Urinary bladder (tissue), 4 donors: Measurements from ENCODE around the gene ADRA2B. TPM values are rescaled to one million over a fixed set of nuclear protein-coding genes. Genes with fewer than 3 reads are reported as not detected.

Experiments
- DNase-seq: peaks from one replicate; pipeline ENCODE4 v3.0.0-alpha.2; 2015; ENCODE audit errors: extremely low spot score
- H3K27ac ChIP-seq: one replicate; pipeline ENCODE4 v1.5.1; 2013; ENCODE audit warnings: low read depth, mild to moderate bottlenecking, moderate library complexity
- H3K36me3 ChIP-seq: one replicate; pipeline ENCODE4 v1.6.1; 2013; ENCODE audit warnings: mild to moderate bottlenecking, moderate library complexity; ENCODE audit not compliant: insufficient read depth
- H3K4me1 ChIP-seq: one replicate; pipeline ENCODE4 v1.6.1; 2013; ENCODE audit warnings: mild to moderate bottlenecking, moderate library complexity; ENCODE audit not compliant: insufficient read depth
- H3K4me3 ChIP-seq: one replicate; pipeline ENCODE4 v1.5.1; 2013; ENCODE audit warnings: low read depth, low read length
- whole genome bisulfite sequencing: extraction: QIAGEN DNeasy Blood & Tissue Kit; methylation state at CpG from one replicate; pipeline ENCODE4 v1.1.7; 2013; 5-methylcytosine and 5-hydroxymethylcytosine counted together
- polyA plus RNA-seq: library from polyadenylated mRNA; stranded (reverse); fragments of 200-250 nt; gene quantifications from one replicate; pipeline ENCODE4 v1.2.3, GENCODE V29; 2013
- total RNA-seq: library from RNA; depleted of rRNA; stranded (reverse); fragments of >200 nt; gene quantifications from one replicate; pipeline ENCODE4 v1.2.3, GENCODE V29; 2014
- donor health status: healthy with polysubstance abuse.
- donor health status: healthy.

ADRA2B gene
- total and polyA plus RNA-seq, 2 donors = 1.2 to 1.6 TPM

DNA sequence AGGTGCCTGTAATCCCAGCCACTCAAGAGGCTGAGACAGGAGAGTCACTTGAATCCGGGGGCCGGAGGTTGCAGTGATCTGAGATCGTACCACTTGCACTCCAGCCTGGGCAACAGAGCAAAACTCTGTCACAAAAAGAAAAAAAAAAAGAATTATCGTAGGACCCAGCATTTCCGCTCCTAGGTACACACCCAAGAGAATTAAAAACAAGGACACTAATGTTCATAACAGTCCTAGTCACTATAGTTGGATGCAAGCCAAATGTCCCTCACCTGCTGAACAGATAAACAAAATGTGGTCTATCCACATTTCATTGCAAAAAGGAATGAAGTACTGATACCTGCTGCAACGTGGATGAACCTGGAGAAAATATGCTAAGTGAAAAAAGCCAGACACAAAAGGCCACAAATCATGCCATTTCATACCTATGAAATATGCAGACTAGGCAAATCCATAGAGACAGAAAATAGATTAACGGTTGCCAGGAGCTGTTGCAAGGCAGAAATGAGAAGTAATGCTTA is 21.2 kb downstream of the ADRA2B start:
- no peak for DNase-seq
- Histone ChIP-seq H3K27ac (no peak overlapping the region), H3K36me3 (no peaks in the 10 kb centered on the region), H3K4me1 (no peaks in the 10 kb centered on the region), H3K4me3 (no peak overlapping the region)
- 76% methylated on average over 7 of the region's 7 CpGs for WGBS

DNA sequence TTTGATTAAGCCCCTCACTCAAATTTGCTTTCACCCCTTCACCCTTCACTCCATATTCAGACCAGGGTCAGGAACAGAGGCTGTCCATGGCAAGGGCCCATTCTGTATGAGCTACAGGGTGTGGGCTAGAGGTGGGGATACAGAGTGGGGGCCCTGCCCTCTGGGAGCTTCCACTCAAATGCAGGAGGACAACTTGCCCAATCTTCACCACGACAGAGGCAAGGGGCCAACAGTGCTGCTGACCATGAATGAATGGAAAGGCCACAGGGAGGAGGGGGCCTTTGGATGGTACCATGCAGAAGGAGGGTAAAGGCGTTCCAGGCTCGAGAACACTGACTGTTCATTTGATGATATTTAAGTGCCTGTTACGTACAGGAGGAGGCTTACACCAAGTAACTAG is 22.8 kb downstream of the ADRA2B start:
- 92% methylated on average over 4 of the region's 4 CpGs for WGBS

DNA sequence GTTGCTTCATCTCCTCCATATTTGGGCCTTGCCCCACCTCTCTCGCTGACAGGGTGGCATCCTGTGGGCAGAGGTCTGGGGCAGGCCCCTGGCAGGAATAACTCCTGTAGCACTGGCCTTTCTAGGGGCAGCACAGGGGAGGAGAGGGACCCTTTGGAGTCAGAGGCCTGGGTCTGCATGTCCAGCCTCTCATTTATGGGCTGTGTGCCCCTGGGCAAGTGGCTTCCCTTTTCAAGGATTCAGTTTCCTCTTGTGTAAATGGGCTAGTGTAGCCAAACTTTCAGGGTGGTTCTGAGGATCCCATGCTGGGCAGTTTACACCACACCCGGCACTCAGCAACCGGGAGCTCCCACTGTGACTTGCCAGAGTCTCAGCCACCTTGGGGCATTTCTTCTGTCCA is 23.4 kb downstream of the ADRA2B start:
- H3K4me3 ChIP-seq = no peak overlapping the region
- no peak overlapping the region for H3K27ac ChIP-seq
- H3K4me1 ChIP-seq = no peaks in the 10 kb centered on the region
- DNase-seq = no peak
- 92% methylated on average over 3 of the region's 3 CpGs for WGBS
- no peaks in the 10 kb centered on the region for H3K36me3 ChIP-seq

More for the DNA sequence above, 22.8 kb downstream of the ADRA2B start:
- H3K36me3 ChIP-seq = no peaks in the 10 kb centered on the region
- H3K4me1 ChIP-seq = no peaks in the 10 kb centered on the region
- DNase-seq = no peak
- no peak overlapping the region for H3K27ac ChIP-seq
- no peak overlapping the region for H3K4me3 ChIP-seq

DNA sequence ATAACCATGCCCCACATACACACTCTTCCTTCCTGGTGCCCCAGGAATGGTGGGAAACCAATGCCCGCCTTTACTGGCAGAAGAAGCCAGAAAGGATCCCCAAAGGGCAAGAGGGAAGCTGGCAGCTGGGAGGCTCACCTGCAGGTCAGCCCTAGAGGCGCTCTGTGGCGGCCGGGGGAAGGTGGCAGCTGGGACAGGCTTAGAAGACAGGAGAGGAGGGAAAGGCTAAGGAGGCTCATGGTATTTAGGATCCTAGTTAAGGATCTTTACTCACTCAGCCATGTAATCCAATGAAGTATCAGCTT is 23.8 kb downstream of the ADRA2B start:
- Histone ChIP-seq H3K4me1 (no peaks in the 10 kb centered on the region), H3K36me3 (no peaks in the 10 kb centered on the region), H3K4me3 (no peak overlapping the region), H3K27ac (no peak overlapping the region)
- DNase-seq = no peak
- WGBS = 93% methylated on average over 4 of the region's 4 CpGs

DNA sequence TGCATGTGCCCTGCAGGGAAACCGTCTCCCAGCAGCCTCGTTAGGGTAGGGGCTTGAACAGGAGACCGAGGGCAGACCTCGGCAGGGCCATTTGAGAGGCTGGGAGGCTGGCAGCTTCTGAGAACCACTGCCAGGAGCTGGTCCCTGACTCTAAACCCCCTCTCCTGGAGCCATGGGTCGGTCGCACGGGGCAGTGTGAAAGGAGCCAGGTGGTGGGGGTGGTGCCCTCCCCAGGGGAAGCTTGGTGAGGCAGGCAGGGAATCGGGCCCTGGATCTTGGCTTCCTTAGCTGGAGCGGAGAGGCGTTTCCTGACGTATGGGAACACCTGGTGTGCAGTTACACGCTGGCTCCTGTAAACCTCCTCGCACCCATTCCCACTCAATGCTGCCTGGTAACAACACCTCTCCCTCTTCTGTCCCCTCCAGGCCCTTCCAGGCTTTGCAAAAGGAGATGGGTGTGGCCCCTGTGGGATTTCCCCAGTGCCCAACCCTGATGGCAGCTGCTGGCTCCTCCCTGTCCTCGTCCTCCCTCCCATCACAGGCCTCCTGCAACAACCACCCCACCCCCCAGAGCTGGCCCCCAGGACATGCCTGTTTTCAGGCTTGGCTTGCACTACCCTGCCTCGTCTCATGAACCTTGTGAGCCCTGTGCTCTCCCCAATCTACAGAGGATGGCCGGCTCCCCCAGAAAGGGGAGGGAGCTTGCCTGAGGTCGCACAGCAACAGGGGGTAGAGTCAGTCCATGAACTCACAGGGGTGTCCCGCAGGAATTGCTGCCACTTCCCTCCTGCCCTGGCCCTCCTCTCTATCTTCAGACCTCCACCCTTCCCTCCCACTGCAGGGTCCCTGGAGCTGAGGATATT is 24.4 kb downstream of the ADRA2B start:
- Histone ChIP-seq H3K27ac (no peak overlapping the region), H3K4me3 (no peak overlapping the region), H3K36me3 (no peaks in the 10 kb centered on the region), H3K4me1 (no peaks in the 10 kb centered on the region)
- 68% methylated on average over 18 of the region's 18 CpGs for WGBS
- no peak for DNase-seq

DNA sequence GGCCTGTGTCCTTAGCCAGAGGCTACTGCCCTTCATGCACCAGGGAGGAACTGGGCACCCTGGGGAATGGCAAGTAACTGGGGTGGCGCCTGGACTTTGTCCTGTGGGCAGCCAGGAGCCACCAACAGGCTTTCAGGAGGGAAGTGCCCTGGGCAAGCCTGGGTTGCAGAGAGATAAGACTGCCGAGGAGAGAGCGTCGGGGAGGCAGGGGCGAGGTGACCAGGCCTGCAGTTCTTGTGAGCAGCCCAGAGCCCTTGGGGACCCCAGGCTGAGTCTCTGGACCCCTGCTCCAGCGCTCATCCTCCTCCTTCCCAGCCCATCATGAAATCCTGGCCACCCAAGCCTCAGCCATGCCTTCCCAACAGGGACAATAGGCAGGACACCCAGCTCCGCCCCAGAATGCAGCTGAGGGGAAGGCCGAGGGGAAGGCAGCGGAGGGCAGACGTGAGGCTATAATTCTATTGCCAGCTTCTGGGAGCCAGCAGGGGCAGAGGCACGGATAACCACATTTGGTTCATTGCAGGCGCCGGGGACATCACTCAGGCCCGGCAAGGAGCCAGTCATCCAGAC is 25.1 kb downstream of the ADRA2B start:
- no peak overlapping the region for H3K27ac ChIP-seq
- WGBS = 88% methylated on average over 14 of the region's 14 CpGs
- DNase-seq = no peak
- H3K4me1 ChIP-seq = no peaks in the 10 kb centered on the region
- H3K36me3 ChIP-seq = no peaks in the 10 kb centered on the region
- H3K4me3 ChIP-seq = no peak overlapping the region

DNA sequence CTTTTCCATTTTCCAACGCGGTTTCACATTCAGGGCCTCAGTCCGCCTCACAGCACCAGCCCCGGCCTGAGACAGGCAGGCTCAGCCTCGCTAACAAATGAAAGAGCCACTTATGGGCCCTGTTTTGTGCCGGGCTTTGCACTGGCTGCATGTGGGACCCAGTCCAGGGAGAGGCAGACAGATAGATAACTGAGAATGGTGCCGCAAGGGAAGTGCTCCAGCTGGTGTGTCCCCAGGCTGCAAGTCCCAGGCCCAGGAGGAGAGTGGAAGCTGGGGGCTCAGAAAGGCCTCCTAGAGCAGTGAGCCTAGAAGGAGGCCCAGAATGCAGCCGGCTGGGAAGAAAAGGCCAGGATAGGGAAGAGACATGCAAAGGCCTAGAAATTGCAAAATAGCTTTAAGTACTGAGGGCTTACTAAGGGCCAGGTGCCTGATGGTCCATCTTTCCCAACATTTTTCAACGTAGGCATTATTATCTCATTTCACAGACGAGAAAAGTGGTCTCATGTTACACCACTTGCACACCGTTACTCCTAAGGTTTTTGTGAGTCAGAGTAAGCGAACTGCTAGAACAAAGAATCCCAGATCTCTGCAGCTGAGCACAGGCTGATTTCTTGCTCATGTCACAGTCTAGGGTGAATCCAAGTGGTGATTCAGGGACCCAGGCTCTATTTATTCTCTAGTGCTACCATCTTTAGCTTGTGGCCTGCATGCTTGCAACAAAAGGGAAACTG is 26.0 kb downstream of the ADRA2B start:
- Histone ChIP-seq H3K27ac (no peak overlapping the region), H3K4me1 (no peaks in the 10 kb centered on the region), H3K36me3 (no peaks in the 10 kb centered on the region), H3K4me3 (no peak overlapping the region)
- WGBS = 79% methylated on average over 12 of the region's 12 CpGs
- no peak for DNase-seq

DNA sequence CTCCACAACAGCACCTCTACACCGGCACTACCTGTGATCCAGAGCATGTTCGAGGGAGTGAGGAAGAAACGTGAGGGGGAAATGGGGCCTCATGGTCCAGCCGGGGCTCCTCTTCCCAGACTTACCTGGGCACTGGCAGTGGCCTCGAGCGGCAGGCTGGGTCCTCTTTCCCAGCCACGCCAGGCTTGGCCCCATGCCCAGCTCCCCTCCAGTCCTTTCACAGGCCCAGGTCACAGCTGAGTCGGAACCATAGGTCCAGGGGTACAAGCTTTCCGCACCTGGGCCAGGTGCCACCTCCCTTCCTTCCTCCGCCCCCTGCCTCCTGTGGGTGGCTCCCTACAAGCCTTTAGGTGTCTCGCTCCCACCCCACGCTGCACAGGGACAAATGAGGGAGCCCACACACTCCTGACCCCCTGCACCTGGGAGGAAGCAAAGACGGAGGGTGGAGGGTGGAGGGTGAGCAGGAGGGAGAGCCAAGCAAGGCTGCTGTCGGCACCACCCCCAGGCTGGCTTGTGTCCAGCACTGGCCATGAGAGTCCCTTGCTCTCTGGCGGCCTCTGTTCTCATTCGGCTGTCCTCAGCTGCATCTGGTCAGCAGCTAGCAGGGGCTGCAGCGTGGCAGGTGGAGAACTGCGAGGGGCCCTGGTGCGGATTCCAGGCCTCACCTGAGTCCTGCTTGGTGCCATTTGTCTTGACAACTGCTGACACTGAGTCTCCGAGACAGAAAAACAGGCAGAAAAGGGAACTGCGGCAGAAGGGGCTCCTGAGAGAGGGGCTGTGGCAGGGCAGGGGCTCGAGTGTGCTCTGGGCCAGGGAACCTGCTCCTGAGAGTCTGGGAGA is 26.8 kb downstream of the ADRA2B start:
- no peak overlapping the region for H3K4me3 ChIP-seq
- DNase-seq = no peak
- H3K27ac ChIP-seq = no peak overlapping the region
- WGBS = 66% methylated on average over 22 of the region's 22 CpGs
- no peaks in the 10 kb centered on the region for H3K4me1 ChIP-seq
- H3K36me3 ChIP-seq = no peaks in the 10 kb centered on the region

DNA sequence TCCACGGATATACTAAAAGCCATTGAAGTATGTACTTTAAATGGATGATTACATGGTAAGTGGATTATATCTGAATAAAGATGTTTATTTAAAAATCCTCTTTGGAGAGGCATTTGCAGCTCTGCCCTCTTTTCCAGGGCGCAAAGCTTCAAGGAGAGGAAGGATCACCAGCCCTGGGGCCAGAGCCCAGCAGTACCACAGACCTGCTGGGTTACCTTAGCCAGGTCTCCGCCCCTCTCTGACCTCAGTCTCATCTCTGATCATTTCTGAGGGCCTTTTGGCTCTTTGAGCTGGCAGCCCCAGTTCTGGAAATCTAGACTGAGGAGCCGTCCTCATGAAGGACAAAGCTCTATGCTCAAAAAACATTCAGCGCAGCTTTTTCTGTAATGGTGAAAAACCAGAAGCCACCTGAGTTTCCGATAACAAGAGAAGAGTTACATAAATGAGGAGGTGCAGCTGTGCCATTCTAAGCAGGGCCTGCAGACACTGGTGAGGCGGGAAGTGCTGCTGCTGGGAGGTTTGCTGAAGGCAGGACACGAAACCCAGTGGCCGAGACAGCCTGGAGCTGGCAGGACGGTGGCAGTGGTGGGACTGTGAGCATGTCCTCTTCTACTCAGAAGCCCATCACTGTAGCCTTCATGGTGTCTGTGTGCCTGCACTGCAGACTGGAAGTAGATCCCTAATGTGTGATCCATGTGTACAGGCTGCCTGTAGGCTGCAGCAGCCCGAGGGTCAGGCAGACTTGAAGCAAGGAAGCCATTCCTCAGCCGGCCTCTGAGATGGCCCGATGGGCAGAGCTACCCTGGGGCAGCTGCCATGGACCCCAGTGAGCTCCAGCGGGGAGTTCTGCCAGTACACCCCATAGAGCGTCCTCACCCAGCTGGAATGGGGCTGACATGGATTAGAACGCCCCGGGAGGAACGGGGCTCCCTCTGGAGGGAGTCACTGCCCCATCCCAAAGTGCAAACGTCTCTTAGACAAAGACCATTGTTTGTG is 27.7 kb downstream of the ADRA2B start:
- no peaks in the 10 kb centered on the region for H3K36me3 ChIP-seq
- 77% methylated on average over 19 of the region's 19 CpGs for WGBS
- no peaks in the 10 kb centered on the region for H3K4me1 ChIP-seq
- DNase-seq = no peak
- H3K4me3 ChIP-seq = no peak overlapping the region
- no peak overlapping the region for H3K27ac ChIP-seq

DNA sequence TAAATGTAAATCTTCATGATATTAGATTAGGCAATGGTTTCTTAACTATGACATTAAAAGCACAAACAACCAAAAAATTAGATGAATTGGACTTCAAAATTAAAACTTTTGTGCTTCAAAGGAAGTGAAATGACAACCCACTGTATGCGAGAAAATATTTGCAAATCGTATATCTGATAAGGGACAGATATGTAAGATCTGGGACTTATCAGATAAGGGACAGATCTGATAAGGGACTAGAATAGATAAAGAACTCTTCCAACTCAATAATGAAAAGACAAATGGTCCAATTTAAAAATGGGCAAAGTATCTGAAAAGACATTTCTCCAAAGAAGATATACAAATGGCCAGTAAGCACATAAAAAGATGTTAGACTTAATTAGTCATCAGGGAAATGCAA is 29.2 kb downstream of the ADRA2B start:
- 45% methylated on average over 2 of the region's 2 CpGs for WGBS

DNA sequence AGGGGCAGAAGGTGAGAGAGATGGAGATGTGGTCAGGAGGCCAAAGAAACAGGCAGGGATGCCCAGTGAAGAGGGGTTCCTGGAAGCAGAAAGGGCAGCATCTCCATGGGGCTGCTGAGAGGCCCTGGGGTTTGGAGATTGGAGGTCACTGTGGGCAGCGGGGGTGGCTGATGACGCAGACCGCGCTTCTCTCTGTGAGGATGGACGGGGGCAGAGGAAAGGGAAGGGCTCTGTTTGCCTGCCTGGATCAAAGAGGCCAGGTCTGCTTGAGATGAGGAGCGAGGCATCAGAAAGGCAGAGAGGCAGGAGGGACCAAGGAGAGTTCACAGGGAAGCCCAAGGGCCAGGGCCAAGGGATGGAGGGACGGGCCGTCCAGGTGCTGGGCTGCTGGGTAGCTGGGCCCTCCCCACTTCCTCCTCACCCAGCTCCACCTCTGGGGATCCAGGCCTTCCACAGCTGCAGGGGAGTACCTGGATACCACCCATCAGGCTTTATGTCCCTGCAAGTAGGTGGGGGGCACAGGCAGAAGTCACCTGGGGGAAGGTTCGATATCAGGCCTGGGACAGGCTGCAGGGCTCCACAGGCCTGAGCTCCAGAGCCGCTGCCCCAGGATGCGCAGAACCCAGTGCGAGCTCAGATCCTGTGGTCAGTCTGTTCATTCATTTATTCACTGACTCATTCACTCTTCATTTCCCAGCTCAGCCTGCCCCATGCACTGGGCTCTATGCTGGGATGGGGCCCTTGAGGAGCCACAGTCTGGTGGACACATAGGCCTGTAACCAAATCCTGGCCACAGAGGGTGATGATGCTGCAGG is 30.6 kb downstream of the ADRA2B start:
- 94% methylated on average over 12 of the region's 12 CpGs for WGBS
- no peak overlapping the region for H3K27ac ChIP-seq

More for the DNA sequence above, 29.2 kb downstream of the ADRA2B start:
- DNase-seq = no peak
- Histone ChIP-seq H3K27ac (no peak overlapping the region), H3K4me1 (no peaks in the 10 kb centered on the region), H3K4me3 (no peak overlapping the region), H3K36me3 (no peaks in the 10 kb centered on the region)

More for the DNA sequence above, 30.6 kb downstream of the ADRA2B start:
- DNase-seq = no peak
- Histone ChIP-seq H3K4me1 (no peaks in the 10 kb centered on the region), H3K4me3 (no peak overlapping the region), H3K36me3 (no peaks in the 10 kb centered on the region)
